Cardiac fibroblast (primary cell): ENCODE results near the gene SLC17A4.

ENCODE experiments used
- DNase-seq, 2 donors: peaks; one replicate each; pipeline versions ENCODE4 v3.0.0 to v3.0.0-alpha.2; 2010; ENCODE audit warnings: low read depth in 2 of 2
- H3K4me3 ChIP-seq, 2 donors: replicated peaks in 1 of 2; 1 replicate in 1 of 2; 2 replicates in 1 of 2; pipeline ENCODE4 v1.5.1; 2011; ENCODE audit warnings: low read depth in 2 of 2, low read length in 2 of 2, mild to moderate bottlenecking in 2 of 2, moderate library complexity in 1 of 2
- CTCF ChIP-seq: IDR thresholded peaks from one replicate; pipeline ENCODE4 v1.5.1; 2011; ENCODE audit warnings: low read depth, mild to moderate bottlenecking, low read length, inconsistent platforms

The SLC17A4 gene

GRCh38 chr6:25764611-25765010 is 10.1 kb downstream of the SLC17A4 start:
- no peak for DNase-seq
- no peak overlapping the region for H3K4me3 ChIP-seq
- TF ChIP-seq CTCF = no peak

- no peak for TF ChIP-seq CTCF
- no peak for DNase-seq
- no peak overlapping the region for H3K4me3 ChIP-seq
Measured at GRCh38 chr6:25768566-25768965, 14.0 kb downstream of the SLC17A4 start.

- no peak for TF ChIP-seq CTCF
- DNase-seq = peak in 1 of 2 donors; percentile 8
Measured at GRCh38 chr6:25769983-25770382, 15.4 kb downstream of the SLC17A4 start.

GRCh38 chr6:25774120-25774715 is 19.7 kb downstream of the SLC17A4 start:
- DNase-seq = no peak
- no peak overlapping the region for H3K4me3 ChIP-seq
- TF ChIP-seq CTCF = no peak

More at GRCh38 chr6:25769983-25770382, 15.4 kb downstream of the SLC17A4 start:
- H3K4me3 ChIP-seq = no peak overlapping the region

GRCh38 chr6:25777031-25777430 is 22.5 kb downstream of the SLC17A4 start:
- no peak overlapping the region for H3K4me3 ChIP-seq
- DNase-seq = no peak
- no peak for TF ChIP-seq CTCF

GRCh38 chr6:25777856-25778649 is 23.5 kb downstream of the SLC17A4 start:
- DNase-seq = no peak
- no peak overlapping the region for H3K4me3 ChIP-seq
- TF ChIP-seq CTCF = no peak

- DNase-seq = no peak
- TF ChIP-seq CTCF = no peak
- no peak overlapping the region for H3K4me3 ChIP-seq
Measured at GRCh38 chr6:25781134-25781533, 26.6 kb downstream of the SLC17A4 start.
